ENCODE data around the gene TEX26.

Gene TEX26

GRCh38 chr13:30932481-30933353 is at the start of gene TEX26:
TEX26 (plus strand) TSS chr13:30932656; CDS start chr13:30932716, 60 bp downstream.
- DNase-seq: no peak

GRCh38 chr13:30882996-30883766 is 49.3 kb upstream of the TEX26 start:
- DNase-seq: no peak

GRCh38 chr13:30884543-30884942 is 47.9 kb upstream of the TEX26 start:
- no peak for DNase-seq

- DNase-seq: no peak
These were observed 43.2 kb upstream of the TEX26 start for GRCh38 chr13:30889196-30889690.

GRCh38 chr13:30892966-30893365 is 39.5 kb upstream of the TEX26 start:
- DNase-seq: no peak

GRCh38 chr13:30895773-30896172 is 36.7 kb upstream of the TEX26 start:
- no peak for DNase-seq

- no peak for DNase-seq
These were observed 34.4 kb upstream of the TEX26 start for GRCh38 chr13:30898070-30898469.

- DNase-seq: no peak
These were observed 33.7 kb upstream of the TEX26 start for GRCh38 chr13:30898678-30899241.

GRCh38 chr13:30900436-30900835 is 32.0 kb upstream of the TEX26 start:
- no peak for DNase-seq

GRCh38 chr13:30900952-30901749 is 31.3 kb upstream of the TEX26 start:
- DNase-seq: no peak

- no peak for DNase-seq
These were observed 28.4 kb upstream of the TEX26 start for GRCh38 chr13:30904043-30904442.

- DNase-seq: no peak
These were observed 26.5 kb upstream of the TEX26 start, which contains the start of gene MEDAG for GRCh38 chr13:30905932-30906383. MEDAG (plus strand) TSS chr13:30906271; CDS start chr13:30906516, 245 bp downstream.

GRCh38 chr13:30906411-30907051 is 25.9 kb upstream of the TEX26 start:
- no peak for DNase-seq

GRCh38 chr13:30907121-30907861 is 25.2 kb upstream of the TEX26 start:
- no peak for DNase-seq

- DNase-seq: no peak
These were observed 24.0 kb upstream of the TEX26 start for GRCh38 chr13:30908416-30908980.

- DNase-seq: no peak
These were observed 21.8 kb upstream of the TEX26 start for GRCh38 chr13:30910676-30911075.

GRCh38 chr13:30915691-30916541 is 16.5 kb upstream of the TEX26 start:
- DNase-seq: no peak

- no peak for DNase-seq
These were observed 15.5 kb upstream of the TEX26 start for GRCh38 chr13:30916991-30917390.

GRCh38 chr13:30918662-30919405 is 13.6 kb upstream of the TEX26 start:
- no peak for DNase-seq

Data from SHP77 treated with DMSO at 0.1 percent for 48 hours (cell line).